Stimulated activated CD4-positive, alpha-beta T cell treated with anti-CD3 and anti-CD28 coated beads, Interleukin-2, amount 100 ng/mL, for 24 hours (primary cell): ENCODE measurements around the gene LGR5.
"Not testable (repeated sequence)": the region's sequence is repeated elsewhere in the genome, so short reads cannot be mapped to it uniquely, and the experiment has no call there.

Source experiments
- DNase-seq, 2 donors: peaks; one replicate each; pipeline ENCODE4 v3.0.0-alpha.2; 2020

The LGR5 gene

DNA sequence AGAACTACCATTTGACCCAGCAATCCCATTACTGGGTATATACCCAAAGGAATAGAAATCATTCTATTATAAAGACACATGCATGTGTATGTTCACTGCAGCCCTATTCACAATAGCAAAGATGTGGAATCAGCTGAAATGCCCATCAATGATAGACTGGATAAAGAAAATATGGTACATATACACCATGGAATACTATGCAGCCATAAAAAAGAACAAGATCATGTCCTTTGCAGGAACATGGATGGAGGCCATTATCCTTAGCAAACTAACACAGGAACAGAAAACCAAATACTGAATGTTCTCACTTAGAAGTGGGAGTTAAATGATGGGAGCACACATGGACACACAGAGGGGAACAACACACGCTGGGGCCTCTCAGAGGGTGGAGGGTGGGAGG lies 116.2 kb downstream of the LGR5 start:
- not testable (repeated sequence) for DNase-seq

DNA sequence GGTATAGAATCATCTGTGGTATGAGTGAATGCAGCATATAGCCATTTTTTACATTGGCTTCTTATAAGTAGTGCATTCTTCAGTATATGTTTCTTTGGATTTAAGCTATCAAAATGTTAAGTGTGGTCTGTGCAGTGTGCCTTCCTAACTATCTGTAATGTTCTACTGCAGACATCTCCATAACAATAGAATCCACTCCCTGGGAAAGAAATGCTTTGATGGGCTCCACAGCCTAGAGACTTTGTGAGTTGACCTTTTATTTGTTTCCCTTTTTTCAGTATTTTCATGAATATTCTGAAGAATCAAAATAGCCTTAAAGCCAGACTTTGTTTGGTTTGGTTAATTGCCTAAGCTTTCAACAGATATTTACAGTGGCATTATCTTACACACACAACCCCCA lies 116.8 kb downstream of the LGR5 start:
- DNase-seq = no peak

DNA sequence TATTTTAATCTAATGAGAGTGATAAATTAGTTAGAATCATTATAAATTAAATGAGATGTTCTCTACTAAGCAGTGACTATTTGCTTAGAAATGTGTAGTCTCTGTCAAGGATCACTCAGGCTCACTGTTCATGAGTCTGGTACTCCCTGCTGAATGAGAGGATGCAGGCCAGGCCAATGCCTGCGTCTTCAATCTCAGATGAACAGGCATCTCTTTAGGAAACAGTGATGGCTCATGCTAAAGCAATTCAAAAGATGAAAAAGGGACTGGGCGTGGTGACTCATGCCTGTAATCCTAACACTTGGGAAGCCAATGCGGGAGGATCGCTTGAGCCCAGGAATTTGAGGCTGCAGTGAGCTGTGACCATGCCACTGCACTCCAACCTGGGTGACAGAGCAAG lies 117.3 kb downstream of the LGR5 start:
- no peak for DNase-seq

DNA sequence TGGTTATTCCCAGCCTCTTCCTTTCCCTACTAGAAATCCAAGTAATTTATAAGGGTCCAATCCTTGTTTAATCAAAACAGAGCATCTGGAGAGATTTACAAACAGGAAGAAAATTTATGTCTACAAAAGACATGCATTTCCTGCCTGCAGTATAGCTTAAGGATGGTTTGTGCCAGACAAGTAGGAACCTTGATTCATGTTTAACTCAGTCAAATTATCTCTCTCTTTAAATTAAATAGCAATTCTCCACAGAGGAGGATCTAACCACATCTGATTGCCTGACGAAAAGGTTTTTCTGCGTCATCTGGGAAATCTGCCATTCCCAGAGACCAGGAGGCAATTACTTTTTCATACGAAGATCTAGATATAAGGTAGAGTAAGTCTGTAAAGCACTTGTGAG lies 118.8 kb downstream of the LGR5 start:
- no peak for DNase-seq

DNA sequence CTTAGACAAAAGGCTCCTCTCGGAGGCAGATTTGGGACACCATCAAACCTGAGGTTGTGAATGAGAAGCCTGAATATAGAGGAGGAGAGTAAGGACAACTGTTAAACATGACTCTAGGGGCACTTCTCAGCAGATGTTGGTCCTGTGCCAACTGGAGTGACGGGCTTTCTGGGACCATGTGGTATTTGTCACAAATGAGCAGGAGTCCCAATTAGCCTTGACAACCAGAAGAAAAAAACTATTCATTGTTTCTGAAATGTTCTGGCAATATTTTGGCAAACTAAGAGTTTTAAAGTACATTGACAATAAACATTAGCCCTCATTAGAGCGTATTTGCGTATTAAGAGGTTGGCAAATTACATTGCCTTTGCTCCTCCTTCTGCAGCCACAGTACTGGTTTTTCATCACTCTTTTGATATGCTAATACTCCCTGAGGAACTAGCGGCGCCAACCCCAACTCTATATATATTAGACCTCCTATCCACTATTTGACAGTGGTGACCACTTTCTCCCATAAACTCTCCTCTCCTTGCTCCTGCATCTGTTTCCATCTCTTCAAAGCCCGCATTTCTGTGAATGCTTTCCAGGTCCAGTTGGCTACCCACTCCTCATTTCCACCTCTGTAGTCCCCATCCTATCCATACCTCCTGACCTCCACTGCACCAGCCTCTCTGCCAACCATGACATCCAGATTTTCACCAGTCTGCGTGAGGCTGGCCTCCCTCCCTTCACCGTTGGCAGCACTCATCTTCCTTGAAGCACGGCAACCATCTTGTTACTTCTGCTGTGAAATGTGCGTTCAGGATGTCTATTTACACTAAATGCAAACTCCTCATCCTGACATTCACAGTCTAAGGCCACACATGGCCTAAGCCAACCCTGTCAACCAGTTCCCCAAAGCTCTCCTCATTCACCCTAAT lies 123.3 kb downstream of the LGR5 start:
- no peak for DNase-seq

DNA sequence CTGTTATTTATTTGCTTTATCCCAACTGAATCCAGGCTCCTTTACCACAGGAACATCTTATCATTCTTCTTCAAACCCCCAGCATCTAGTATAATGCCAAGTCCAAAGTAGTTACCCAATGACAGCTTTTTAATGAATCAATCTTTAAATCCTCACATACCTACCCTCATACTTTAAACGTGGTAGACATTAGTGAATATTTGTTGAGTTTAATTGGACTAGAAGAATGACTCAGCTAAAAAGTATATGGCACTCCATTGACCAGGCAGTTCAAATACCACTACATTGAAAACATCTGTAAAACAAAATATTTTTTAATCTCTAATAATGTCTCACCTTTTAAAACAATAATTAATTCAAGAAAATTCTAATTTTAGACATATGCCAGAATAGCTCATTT lies 125.9 kb downstream of the LGR5 start:
- no peak for DNase-seq

DNA sequence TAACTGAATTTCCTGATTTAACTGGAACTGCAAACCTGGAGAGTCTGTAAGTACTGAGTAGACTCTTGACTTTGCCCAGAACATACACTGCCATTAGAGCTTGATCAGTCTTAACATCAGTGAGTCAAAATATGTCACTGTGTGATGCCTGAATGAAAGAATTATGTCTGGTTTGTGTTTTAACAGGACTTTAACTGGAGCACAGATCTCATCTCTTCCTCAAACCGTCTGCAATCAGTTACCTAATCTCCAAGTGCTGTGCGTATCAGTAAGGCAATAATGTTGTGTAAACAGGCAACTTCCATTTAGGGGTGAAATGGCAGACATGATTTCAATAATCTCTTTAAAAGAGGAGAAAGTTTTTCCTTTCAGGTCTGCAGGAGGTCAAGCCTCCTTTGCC lies 127.1 kb downstream of the LGR5 start:
- no peak for DNase-seq

DNA sequence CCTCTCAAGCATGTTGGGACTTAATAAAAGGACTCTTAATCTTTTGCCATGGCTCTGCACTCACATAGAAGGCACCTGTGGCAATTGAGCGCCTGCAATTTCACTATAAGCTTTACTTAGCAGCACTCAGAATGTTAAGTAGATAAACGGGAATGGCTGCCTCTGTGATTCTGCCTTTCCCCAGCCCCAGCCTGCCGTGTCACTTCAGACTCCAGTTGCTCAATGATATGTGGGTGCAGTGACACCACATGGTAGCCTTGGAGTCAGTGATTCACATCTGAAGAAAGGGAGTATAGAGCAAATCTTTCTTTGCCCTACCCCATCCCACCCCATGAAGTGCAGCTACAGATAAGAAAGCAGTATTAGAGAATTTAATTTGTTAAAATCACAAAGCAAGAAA lies 127.9 kb downstream of the LGR5 start:
- no peak for DNase-seq

GRCh38 chr12:71569885-71570284 lies 130.3 kb downstream of the LGR5 start:
- not testable (repeated sequence) for DNase-seq

- DNase-seq = no peak
Measured at GRCh38 chr12:71576496-71576895, 136.9 kb downstream of the LGR5 start.

GRCh38 chr12:71578694-71579258 lies 139.2 kb downstream of the LGR5 start:
- DNase-seq = no peak

GRCh38 chr12:71581206-71581605 lies 141.6 kb downstream of the LGR5 start:
- no peak for DNase-seq

- DNase-seq = no peak
Measured at GRCh38 chr12:71582925-71583324, 143.3 kb downstream of the LGR5 start.

GRCh38 chr12:71584356-71584755 lies 144.8 kb downstream of the LGR5 start:
- DNase-seq = no peak

GRCh38 chr12:71585218-71585617 lies 145.6 kb downstream of the LGR5 start:
- DNase-seq = no peak

DNA sequence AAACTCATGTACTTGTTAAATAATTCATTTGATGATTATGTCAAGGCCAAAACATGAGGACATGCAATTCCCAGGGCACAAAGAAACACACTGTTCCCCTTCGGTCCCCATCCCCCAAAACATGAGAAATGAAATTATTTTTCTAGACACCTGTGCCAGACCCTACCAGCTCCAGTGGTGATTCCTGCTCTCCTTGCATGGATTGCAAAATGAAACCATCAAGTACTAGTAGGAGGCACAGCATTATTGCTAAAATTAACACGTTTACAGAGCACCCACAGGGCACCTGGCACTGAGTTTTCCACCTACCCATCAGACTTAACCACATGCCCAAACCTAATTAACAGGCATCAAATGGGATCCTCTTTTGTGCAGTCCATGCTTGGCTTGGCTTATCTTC lies 147.4 kb downstream of the LGR5 start:
- no peak for DNase-seq

DNA sequence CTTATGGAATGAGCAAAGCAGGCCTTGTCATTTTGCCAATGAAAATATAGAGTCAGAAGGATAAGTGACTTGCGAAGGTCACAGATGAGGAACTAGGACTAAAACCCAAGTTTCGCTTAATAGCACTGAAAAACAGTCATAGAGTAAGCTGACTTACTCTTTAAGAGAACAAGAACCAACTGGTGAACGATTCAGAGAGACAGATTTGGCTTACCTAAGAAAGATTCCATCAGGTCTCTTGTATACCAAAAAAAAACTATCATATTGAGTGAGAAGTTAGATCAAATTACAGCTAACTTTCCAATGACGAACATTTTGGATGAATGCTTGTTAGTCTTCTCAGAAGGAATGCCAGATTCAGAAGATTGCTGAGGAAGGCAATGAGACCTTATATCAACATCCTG lies 149.9 kb downstream of the LGR5 start:
- no peak for DNase-seq

DNA sequence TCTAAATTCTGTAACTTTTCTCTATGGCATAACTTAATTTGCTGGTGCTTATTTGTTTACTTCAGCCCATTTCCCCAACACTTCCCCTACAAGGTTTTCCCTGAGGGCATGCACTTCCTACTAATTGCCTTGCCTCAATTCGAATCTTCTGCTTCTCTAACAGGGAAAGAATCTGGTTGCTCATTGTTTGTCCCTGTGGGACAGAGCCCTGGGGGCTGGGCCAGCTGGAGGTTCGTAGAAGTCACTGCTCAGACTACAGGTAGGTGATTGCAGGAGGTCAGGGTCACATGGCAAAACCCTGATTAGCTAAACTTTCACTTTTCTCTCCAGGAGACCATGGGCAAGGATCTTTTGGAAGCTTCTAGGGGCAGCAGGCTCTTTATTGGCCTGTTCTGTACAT lies 152.0 kb downstream of the LGR5 start:
- no peak for DNase-seq

- no peak for DNase-seq
Measured at GRCh38 chr12:71592841-71593240, 153.2 kb downstream of the LGR5 start.

GRCh38 chr12:71594214-71594948 lies 154.8 kb downstream of the LGR5 start:
- DNase-seq = no peak

DNA sequence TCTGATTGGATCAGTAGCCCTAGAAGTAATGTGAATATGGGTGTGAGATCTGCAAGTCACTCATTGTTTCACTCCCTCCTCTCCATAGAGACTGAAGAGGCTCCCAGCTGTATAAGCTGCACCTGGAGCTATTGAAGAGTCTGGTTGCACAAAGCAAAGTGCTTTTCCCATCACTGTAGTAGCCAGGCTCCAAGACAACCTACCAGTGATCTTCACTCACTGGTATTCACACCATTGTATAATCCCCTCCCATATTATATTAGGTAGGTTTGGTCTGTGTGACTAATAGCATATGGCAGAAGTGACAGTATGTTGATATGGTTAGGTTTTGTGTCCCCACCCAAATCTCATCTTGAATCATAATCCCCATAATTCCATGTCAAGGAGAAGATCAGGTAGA lies 159.6 kb downstream of the LGR5 start:
- no peak for DNase-seq

GRCh38 chr12:71601546-71601945 lies 161.9 kb downstream of the LGR5 start:
- no peak for DNase-seq

- no peak for DNase-seq
Measured at GRCh38 chr12:71602761-71603577, 163.4 kb downstream of the LGR5 start.
